CD4-positive, alpha-beta T cell (primary cell): Measurements from ENCODE around the gene APOL2. TPM values are rescaled to one million over a fixed set of nuclear protein-coding genes. Genes with fewer than 3 reads are reported as not detected.

ENCODE experiments used
- ATAC-seq: fragments of 200-7000 bp; cut with Tn5 transposase; one replicate; pipeline ENCODE4 v1.10.0; 2022; ENCODE audit warnings: mild to moderate bottlenecking; ENCODE audit not compliant: poor library complexity
- CTCF ChIA-PET: fragments of 350-600 bp; sonication (Branson Sonifier 250); formaldehyde crosslinking; loops from one replicate; lab custom pipeline; 2021; ENCODE audit warnings: antibody characterized with exemption, inconsistent platforms; lab: Charles Lee
- POLR2A ChIA-PET: fragments of 350-600 bp; sonication (Branson Sonifier 250); formaldehyde crosslinking; loops from one replicate; lab custom pipeline; 2021; ENCODE audit warnings: antibody characterized with exemption, inconsistent platforms; lab: Charles Lee
- DNase-seq, 14 experiments: peaks; one replicate each; pipeline ENCODE4 v3.0.0-alpha.2; 2013 to 2020; ENCODE audit warnings: mixed read lengths in 2 of 14
- H3K27ac ChIP-seq, 2 donors: one replicate each; pipeline versions ENCODE4 v1.5.1 to v1.7.0; 2013; ENCODE audit warnings: low read length in 2 of 2, low read depth in 1 of 2, mild to moderate bottlenecking in 1 of 2
- H3K27me3 ChIP-seq, 2 experiments: 1 replicate in 1 of 2; 2 replicates in 1 of 2; pipeline versions ENCODE4 v1.6.1 to v1.7.0; 2013; ENCODE audit warnings: low read length in 2 of 2, control low read depth in 1 of 2, mild to moderate bottlenecking in 1 of 2, moderate library complexity in 1 of 2; ENCODE audit not compliant: insufficient read depth in 2 of 2, control insufficient read depth in 1 of 2
- H3K36me3 ChIP-seq: one replicate; pipeline ENCODE4 v1.6.1; 2013; ENCODE audit warnings: low read length, control low read depth; ENCODE audit not compliant: insufficient read depth
- H3K4me1 ChIP-seq: one replicate; pipeline ENCODE4 v1.6.1; 2013; ENCODE audit warnings: low read length, control low read depth; ENCODE audit not compliant: insufficient read depth
- H3K4me3 ChIP-seq: one replicate; pipeline ENCODE4 v1.5.1; 2013; ENCODE audit warnings: mild to moderate bottlenecking, low read length, moderate library complexity
- H3K9me3 ChIP-seq, 2 experiments: 1 replicate in 1 of 2; 2 replicates in 1 of 2; pipeline versions ENCODE4 v1.6.1 to v1.7.0; 2013; ENCODE audit warnings: low read length in 2 of 2, mild to moderate bottlenecking in 2 of 2, control low read depth in 1 of 2, moderate library complexity in 1 of 2; ENCODE audit not compliant: control insufficient read depth in 1 of 2, insufficient read depth in 1 of 2
- H3K27ac Mint-ChIP-seq: one replicate; pipeline ENCODE4 v1.8.0; 2020; ENCODE audit warnings: mixed read lengths
- H3K27me3 Mint-ChIP-seq: one replicate; pipeline ENCODE4 v1.8.0; 2021; ENCODE audit warnings: mixed read lengths
- H3K36me3 Mint-ChIP-seq: one replicate; pipeline ENCODE4 v1.8.0; 2021; ENCODE audit warnings: low read depth, mixed read lengths
- H3K4me1 Mint-ChIP-seq: one replicate; pipeline ENCODE4 v1.8.0; 2021; ENCODE audit warnings: low read depth, mixed read lengths
- H3K4me3 Mint-ChIP-seq: one replicate; pipeline ENCODE4 v1.8.0; 2020; ENCODE audit warnings: mild to moderate bottlenecking, mixed read lengths
- H3K9me3 Mint-ChIP-seq: one replicate; pipeline ENCODE4 v1.8.0; 2020; ENCODE audit warnings: mixed read lengths
- intact Hi-C, 2 experiments: fragments of 100-400 bp; cut with DNase I in 1 of 2; cut with micrococcal nuclease in 1 of 2; formaldehyde crosslinking; loops; one replicate each; pipeline versions ENCODE4 v1.15.1 to v1.9.0; 2023 to 2025; cut with DNase I, micrococcal nuclease
- total RNA-seq, 174 experiments: library from RNA in 2 of 174; stranded (reverse) in 2 of 174; gene quantifications; one replicate each; pipeline ENCODE4 v1.2.3 and lab custom pipeline; 2021 to 2026
- TF ChIP-seq, protein P1 (sequence below): fragments of 200-600 bp; IDR thresholded peaks from one replicate; pipeline ENCODE4 v1.8.0; 2022; ENCODE audit warnings: antibody characterized with exemption, mild to moderate bottlenecking

APOL2 gene
- total RNA-seq, 2 experiments from 2014 or later, result 17.8 to 21.8 TPM

DNA sequence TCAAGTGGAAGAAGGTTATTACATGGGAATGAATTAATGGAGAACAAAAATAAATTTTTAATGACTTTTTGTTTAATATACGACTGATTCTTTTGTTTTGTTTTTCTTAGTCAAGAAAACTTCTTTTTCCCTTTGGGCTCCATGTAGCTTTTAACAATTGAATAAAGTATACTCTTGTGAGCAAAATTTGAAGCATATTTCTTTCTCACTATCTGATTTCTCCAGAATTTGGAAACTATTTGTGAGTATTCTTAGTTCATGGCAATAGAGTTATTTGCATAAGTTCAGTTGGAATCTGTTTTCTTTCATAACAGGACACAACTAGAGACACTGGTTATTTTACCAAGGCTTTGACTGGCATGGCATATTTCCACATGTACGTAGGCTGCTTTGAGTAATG, 9.8 kb upstream of the APOL2 start:
- intact Hi-C loops, result no loop called here
- Histone ChIP-seq H3K27ac (no peak overlapping the region), H3K27me3 (no peaks in the 10 kb centered on the region), H3K4me1 (peaks cover 17% of the 10 kb centered on the region), H3K36me3 (no peaks in the 10 kb centered on the region), H3K9me3 (no peaks in the 10 kb centered on the region), H3K4me3 (no peak overlapping the region)
- Mint-ChIP-seq H3K27me3 (no peaks in the 10 kb centered on the region), H3K9me3 (peaks cover 2% of the 10 kb centered on the region), H3K4me3 (no peak overlapping the region), H3K27ac (no peak overlapping the region), H3K36me3 (peaks cover 16% of the 10 kb centered on the region), H3K4me1 (peaks cover 17% of the 10 kb centered on the region)
- ChIA-PET CTCF (interaction anchor here (1.2 kb wide), 1 partner anchor 10 kb away, joined by 5 read pairs; the partner anchor contains the start of gene APOL2), POLR2A (interaction anchor here (0.6 kb wide), 1 partner anchor 32 kb away, joined by 3 read pairs; no protein-coding TSS in a partner anchor)
- DNase-seq (no peak), ATAC-seq (no peak)
- TF ChIP-seq, protein P1, sequence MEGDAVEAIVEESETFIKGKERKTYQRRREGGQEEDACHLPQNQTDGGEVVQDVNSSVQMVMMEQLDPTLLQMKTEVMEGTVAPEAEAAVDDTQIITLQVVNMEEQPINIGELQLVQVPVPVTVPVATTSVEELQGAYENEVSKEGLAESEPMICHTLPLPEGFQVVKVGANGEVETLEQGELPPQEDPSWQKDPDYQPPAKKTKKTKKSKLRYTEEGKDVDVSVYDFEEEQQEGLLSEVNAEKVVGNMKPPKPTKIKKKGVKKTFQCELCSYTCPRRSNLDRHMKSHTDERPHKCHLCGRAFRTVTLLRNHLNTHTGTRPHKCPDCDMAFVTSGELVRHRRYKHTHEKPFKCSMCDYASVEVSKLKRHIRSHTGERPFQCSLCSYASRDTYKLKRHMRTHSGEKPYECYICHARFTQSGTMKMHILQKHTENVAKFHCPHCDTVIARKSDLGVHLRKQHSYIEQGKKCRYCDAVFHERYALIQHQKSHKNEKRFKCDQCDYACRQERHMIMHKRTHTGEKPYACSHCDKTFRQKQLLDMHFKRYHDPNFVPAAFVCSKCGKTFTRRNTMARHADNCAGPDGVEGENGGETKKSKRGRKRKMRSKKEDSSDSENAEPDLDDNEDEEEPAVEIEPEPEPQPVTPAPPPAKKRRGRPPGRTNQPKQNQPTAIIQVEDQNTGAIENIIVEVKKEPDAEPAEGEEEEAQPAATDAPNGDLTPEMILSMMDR, result no peak

DNA sequence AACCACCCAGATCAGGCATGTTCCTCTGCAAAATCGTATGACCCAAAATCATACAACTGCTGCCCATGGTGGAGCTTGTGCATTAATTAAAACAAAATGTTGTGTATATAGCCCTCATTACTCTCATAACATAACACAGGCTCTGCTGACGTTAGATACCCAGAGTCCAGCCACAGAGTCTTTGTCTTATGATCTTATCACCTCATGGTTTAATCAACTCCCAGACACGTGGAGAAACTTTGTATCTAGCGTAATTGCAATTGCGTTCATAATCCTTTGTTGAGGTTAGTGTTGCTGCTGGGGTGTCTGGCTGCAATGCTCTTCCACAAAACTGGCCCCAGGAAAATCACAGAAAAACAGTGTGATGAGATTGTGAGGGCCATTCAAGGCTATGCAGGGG, 8.6 kb upstream of the APOL2 start:
- CTCF ChIA-PET, result interaction anchor here (1.2 kb wide), 1 partner anchor 9 kb away, joined by 5 read pairs; the partner anchor contains the start of gene APOL2
- Mint-ChIP-seq H3K4me3 (no peak overlapping the region), H3K27me3 (no peaks in the 10 kb centered on the region), H3K4me1 (peaks cover 5% of the 10 kb centered on the region), H3K27ac (no peak overlapping the region), H3K36me3 (peaks cover 3% of the 10 kb centered on the region), H3K9me3 (peaks cover 2% of the 10 kb centered on the region)
- H3K27me3 ChIP-seq, result no peaks in the 10 kb centered on the region
- POLR2A ChIA-PET, result no interaction called here
- no peak overlapping the region for H3K4me3 ChIP-seq
- TF ChIP-seq, protein P1, result no peak
- ATAC-seq, result no peak
- no peak overlapping the region for H3K27ac ChIP-seq
- DNase-seq, result no peak
- H3K36me3 ChIP-seq, result no peaks in the 10 kb centered on the region
- intact Hi-C loops, result no loop called here
- H3K4me1 ChIP-seq, result peaks cover 8% of the 10 kb centered on the region
- no peaks in the 10 kb centered on the region for H3K9me3 ChIP-seq

DNA sequence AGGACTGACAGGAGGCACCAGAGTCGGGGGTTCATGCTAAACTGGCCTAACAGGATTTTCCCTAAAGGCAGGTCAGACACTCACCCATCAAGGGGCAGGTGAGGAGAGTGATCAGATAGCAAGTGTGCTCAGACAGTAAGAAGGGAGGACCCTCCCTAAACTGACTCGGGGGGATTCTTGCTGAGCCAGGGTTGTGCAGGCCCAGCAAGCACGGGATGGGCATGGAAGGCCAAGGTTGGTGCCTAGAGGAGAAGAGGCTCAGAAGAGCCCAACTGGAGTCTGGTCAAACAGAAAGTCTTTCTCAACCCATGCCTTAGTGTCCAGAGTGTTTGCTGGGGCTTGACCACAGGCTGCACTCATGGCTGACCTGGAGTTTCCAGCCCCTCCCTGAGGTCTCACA, 7.4 kb upstream of the APOL2 start:
- no peaks in the 10 kb centered on the region for H3K4me1 Mint-ChIP-seq
- H3K27me3 Mint-ChIP-seq, result no peaks in the 10 kb centered on the region
- no peak for DNase-seq
- no peak for ATAC-seq
- H3K4me1 ChIP-seq, result no peaks in the 10 kb centered on the region
- H3K36me3 Mint-ChIP-seq, result no peaks in the 10 kb centered on the region
- H3K9me3 ChIP-seq, result no peaks in the 10 kb centered on the region
- ChIA-PET CTCF (no interaction called here), POLR2A (no interaction called here)
- H3K27ac Mint-ChIP-seq, result no peak overlapping the region
- H3K27ac ChIP-seq, result no peak overlapping the region
- no peak overlapping the region for H3K4me3 Mint-ChIP-seq
- peaks cover 2% of the 10 kb centered on the region for H3K9me3 Mint-ChIP-seq
- no peaks in the 10 kb centered on the region for H3K27me3 ChIP-seq
- no peaks in the 10 kb centered on the region for H3K36me3 ChIP-seq
- intact Hi-C loops, result no loop called here
- TF ChIP-seq, protein P1, result no peak
- H3K4me3 ChIP-seq, result no peak overlapping the region
